GM12878 (cell line): ENCODE measurements around the gene MSI2. TPM values are rescaled to one million over a fixed set of nuclear protein-coding genes. Genes with fewer than 3 reads are reported as not detected.

Experiments used
- ATF2 ChIP-seq: IDR thresholded peaks from 2 replicates; pipeline ENCODE4 v1.6.1; 2012; ENCODE audit warnings: low read length, inconsistent platforms
- BACH1 ChIP-seq: fragments of 450-650 bp; IDR thresholded peaks from 2 replicates; pipeline ENCODE4 v1.6.1; 2017; ENCODE audit warnings: mild to moderate bottlenecking, borderline replicate concordance
- BHLHE40 ChIP-seq, 2 experiments: fragments of 450-650 bp in 1 of 2; IDR thresholded peaks; 2 replicates each; pipeline ENCODE4 v1.6.1; 2011 to 2017; ENCODE audit warnings: low read depth in 2 of 2, borderline replicate concordance in 1 of 2, improper control_type of control experiment in 1 of 2, low read length in 1 of 2, mild to moderate bottlenecking in 1 of 2
- CBFB ChIP-seq: IDR thresholded peaks from 2 replicates; pipeline ENCODE4 v1.6.1; 2016; ENCODE audit warnings: antibody characterized with exemption, low read depth
- DPF2 ChIP-seq: fragments of 450-650 bp; IDR thresholded peaks from 2 replicates; pipeline ENCODE4 v1.6.1; 2017; ENCODE audit warnings: mild to moderate bottlenecking
- E2F4 ChIP-seq: IDR thresholded peaks from 2 replicates; pipeline ENCODE4 v1.6.1; 2012; ENCODE audit warnings: low read depth, low read length, improper control_type of control experiment
- FOXM1 ChIP-seq: IDR thresholded peaks from 2 replicates; pipeline ENCODE4 v1.6.1; 2012; ENCODE audit warnings: low read depth, mild to moderate bottlenecking, inconsistent platforms, low read length, moderate library complexity
- HCFC1 ChIP-seq: fragments of 150-350 bp; IDR thresholded peaks from 2 replicates; pipeline ENCODE4 v1.6.1; 2014; ENCODE audit warnings: low read length
- IRF3 ChIP-seq: fragments of 450-650 bp; IDR thresholded peaks from 2 replicates; pipeline ENCODE4 v1.6.1; 2014; ENCODE audit warnings: mild to moderate bottlenecking
- MAX ChIP-seq: IDR thresholded peaks from 2 replicates; pipeline ENCODE4 v1.6.1; 2012; ENCODE audit warnings: low read depth, low read length, improper control_type of control experiment
- MTA2 ChIP-seq: fragments of 450-650 bp; IDR thresholded peaks from 2 replicates; pipeline ENCODE4 v1.6.1; 2016; ENCODE audit warnings: low read depth, mild to moderate bottlenecking, moderate library complexity
- MXI1 ChIP-seq: fragments of 150-350 bp; IDR thresholded peaks from 2 replicates; pipeline ENCODE4 v1.6.1; 2011; ENCODE audit warnings: low read depth, mild to moderate bottlenecking, inconsistent platforms, low read length, improper control_type of control experiment
- NFXL1 ChIP-seq: fragments of 450-650 bp; IDR thresholded peaks from 2 replicates; pipeline ENCODE4 v1.6.1; 2017; ENCODE audit warnings: antibody characterized with exemption, mild to moderate bottlenecking, borderline replicate concordance
- NR2C1 ChIP-seq: fragments of 450-650 bp; IDR thresholded peaks from 2 replicates; pipeline ENCODE4 v1.6.1; 2017; ENCODE audit warnings: antibody characterized with exemption, mild to moderate bottlenecking, moderate library complexity
- NR2F1 ChIP-seq: fragments of 450-650 bp; conservative IDR thresholded peaks from 2 replicates; pipeline ENCODE4 v1.6.1; 2017; ENCODE audit warnings: mild to moderate bottlenecking
- PAX8 ChIP-seq: fragments of 450-650 bp; IDR thresholded peaks from 2 replicates; pipeline ENCODE4 v1.6.1; 2017; ENCODE audit warnings: mild to moderate bottlenecking, moderate library complexity
- PBX3 ChIP-seq: IDR thresholded peaks from 2 replicates; pipeline ENCODE4 v1.6.1; 2011; ENCODE audit warnings: mild to moderate bottlenecking, low read depth, low read length, moderate library complexity; ENCODE audit not compliant: insufficient replicate concordance
- SMARCA5 ChIP-seq: fragments of 450-650 bp; IDR thresholded peaks from 2 replicates; pipeline ENCODE4 v1.6.1; 2017; ENCODE audit warnings: mild to moderate bottlenecking
- SREBF2 ChIP-seq: IDR thresholded peaks from 2 replicates; pipeline ENCODE4 v1.6.1; 2012; ENCODE audit warnings: mild to moderate bottlenecking, low read length
- TCF7 ChIP-seq: IDR thresholded peaks from 2 replicates; pipeline ENCODE4 v1.6.1; 2014; ENCODE audit warnings: antibody characterized with exemption, borderline replicate concordance
- YY1 ChIP-seq: IDR thresholded peaks from 2 replicates; pipeline ENCODE4 v1.6.1; 2011; ENCODE audit warnings: low read depth, mild to moderate bottlenecking, low read length
- ZBTB11 ChIP-seq: fragments of 450-650 bp; formaldehyde crosslinking; IDR thresholded peaks from 2 replicates; pipeline ENCODE4 v1.5.0; 2022; ENCODE audit warnings: mild to moderate bottlenecking, missing genetic modification characterization
- ZSCAN29 ChIP-seq: fragments of 450-650 bp; IDR thresholded peaks from 2 replicates; pipeline ENCODE4 v1.6.1; 2017; ENCODE audit warnings: mild to moderate bottlenecking, moderate library complexity
- ZZZ3 ChIP-seq: IDR thresholded peaks from 2 replicates; pipeline ENCODE4 v1.6.1; 2011; ENCODE audit warnings: low read depth; ENCODE audit not compliant: control insufficient read depth, insufficient read length
- polyA plus RNA-seq, 11 experiments: library from polyadenylated mRNA; depleted of rRNA in 4 of 11; unstranded in 6 of 11; stranded (reverse) in 5 of 11; fragments of >200 nt; fragmentation: Nextera tagmentation in 4 of 11; fragmentation: Illumina TruSeq in 1 of 11; extraction: Ambion mirVana in 4 of 11; extraction: Trizol in 1 of 11; gene quantifications; 1 replicate in 1 of 11; 2 replicates in 10 of 11; pipeline versions ENCODE4 v1.2.1 to v1.2.3, GENCODE V29; 2011 to 2016; ENCODE audit warnings: inconsistent platforms in 2 of 11, missing spikeins in 2 of 11, low read depth in 1 of 11
- total RNA-seq, 4 experiments: library from RNA; depleted of rRNA in 3 of 4; stranded (reverse); fragments of >200 nt in 3 of 4; fragmentation: Illumina TruSeq in 1 of 4; extraction: Trizol in 1 of 4; gene quantifications; 2 replicates each; pipeline versions ENCODE4 v1.2.1 to v1.2.3, GENCODE V29; 2013 to 2021

The MSI2 gene
- total and polyA plus RNA-seq, 10 of the 15 experiments (the other 5 are each of a cell fraction or from before 2014, with no cell fraction given) = 6.1 to 76.1 (median 42.0) TPM

- TF ChIP-seq NR2C1 = 0 out of 2 replicates have a peak, but pooled peaks have one; percentile 31
- no peak for TF ChIP-seq ZBTB11
- TF ChIP-seq FOXM1 = no peak
- no peak for TF ChIP-seq CBFB
- peak; percentile 89 for TF ChIP-seq DPF2
- peak; percentile 53; the same call in 1 of the 2 replicates for TF ChIP-seq BACH1
- 0 out of 2 replicates have a peak, but pooled peaks have one; percentile 61 for TF ChIP-seq PAX8
- TF ChIP-seq BHLHE40 (IDR thresholded peaks at IDR 0.05; ENCODE audit: borderline replicate concordance in 1 of 2, low read depth in 2 of 2, low read length in 1 of 2) = peak in 1 of 2 experiments; percentile 75; a peak in 2 of 4 replicates
- TF ChIP-seq SREBF2 = no peak
- TF ChIP-seq MXI1 = no peak
- TF ChIP-seq SMARCA5 = no peak
- no peak for TF ChIP-seq IRF3
- TF ChIP-seq ATF2 = no peak
- no peak for TF ChIP-seq YY1
- no peak for TF ChIP-seq MAX
- no peak for TF ChIP-seq PBX3
- no peak for TF ChIP-seq TCF7
- no peak for TF ChIP-seq NFXL1
- TF ChIP-seq HCFC1 = no peak
- TF ChIP-seq MTA2 = peak; percentile 95
- 0 out of 2 replicates have a peak, but pooled peaks have one; percentile 17 for TF ChIP-seq ZSCAN29
- no peak; the same call in none of the 2 replicates for TF ChIP-seq NR2F1
- no peak for TF ChIP-seq E2F4
- no peak for TF ChIP-seq ZZZ3
These were observed 113.8 kb downstream of the MSI2 start (continued) for GRCh38 chr17:57370037-57370581.
